ENCODE measurements around the gene ZNHIT3.
"Not testable (repeated sequence)": the region's sequence is repeated elsewhere in the genome, so short reads cannot be mapped to it uniquely, and the experiment has no call there.

- TF ChIP-seq CTCF (conservative IDR thresholded peaks at IDR 0.05 in 1 of 2, IDR thresholded peaks at IDR 0.05 in 1 of 2; ENCODE audit: low read depth in 1 of 2, low read length in 2 of 2); EZH2 (IDR thresholded peaks at IDR 0.05; ENCODE audit: low read length, missing control alignments): not testable (repeated sequence)
Measured at GRCh38 chr17:36508439-36508838, 22.0 kb downstream of the ZNHIT3 start.

Data from fibroblast of lung (primary cell).